A673 (cell line): Measurements from ENCODE around the gene SF3B6.

ENCODE experiments used
- CTCF ChIP-seq: fragments of 300-800, 200-600 bp; sonication (generic); conservative IDR thresholded peaks from 2 replicates; pipeline ENCODE4 v1.5.1; 2017; ENCODE audit warnings: low read depth, mild to moderate bottlenecking, antibody characterized with exemption, low read length, moderate library complexity, mixed read lengths
- EZH2 ChIP-seq: fragments of 200-600 bp; sonication (generic); IDR thresholded peaks from 2 replicates; pipeline ENCODE4 v1.6.1; 2017; ENCODE audit warnings: borderline replicate concordance, low read depth, mild to moderate bottlenecking, mixed read lengths, antibody characterized with exemption, low read length; ENCODE audit not compliant: poor library complexity, severe bottlenecking

GRCh38 chr2:24102677-24103076 is 26.6 kb upstream of the SF3B6 start:
- TF ChIP-seq EZH2 = no peak
- no peak for TF ChIP-seq CTCF
